Activated effector memory CD4-positive, alpha-beta T cell treated with Interleukin-2 at 50 U/mL for 16 hours (primary cell): Measurements from ENCODE around the gene PTPRN2.
"Not testable (repeated sequence)": the region's sequence is repeated elsewhere in the genome, so short reads cannot be mapped to it uniquely, and the experiment has no call there.

ENCODE experiments used
- DNase-seq: peaks from one replicate; pipeline ENCODE4 v3.0.0-alpha.2; 2020

PTPRN2 gene

GRCh38 chr7:158458096-158458495, 129.5 kb downstream of the PTPRN2 start:
- no peak for DNase-seq

GRCh38 chr7:158457586-158457985, 130.0 kb downstream of the PTPRN2 start:
- DNase-seq, result not testable (repeated sequence)

GRCh38 chr7:158454631-158455030, 133.0 kb downstream of the PTPRN2 start:
- DNase-seq, result no peak

- no peak for DNase-seq
Observed at GRCh38 chr7:158453663-158454062, 134.0 kb downstream of the PTPRN2 start.

GRCh38 chr7:158452331-158452730, 135.3 kb downstream of the PTPRN2 start:
- no peak for DNase-seq

GRCh38 chr7:158450476-158451124, 137.0 kb downstream of the PTPRN2 start:
- no peak for DNase-seq

GRCh38 chr7:158449942-158450341, 137.7 kb downstream of the PTPRN2 start:
- no peak for DNase-seq

- no peak for DNase-seq
Observed at GRCh38 chr7:158449266-158449665, 138.4 kb downstream of the PTPRN2 start.

GRCh38 chr7:158448430-158449100, 139.1 kb downstream of the PTPRN2 start:
- DNase-seq, result no peak

- no peak for DNase-seq
Observed at GRCh38 chr7:158447506-158448171, 140.0 kb downstream of the PTPRN2 start.

GRCh38 chr7:158447151-158447505, 140.5 kb downstream of the PTPRN2 start:
- no peak for DNase-seq

GRCh38 chr7:158446706-158447105, 140.9 kb downstream of the PTPRN2 start:
- DNase-seq, result no peak

GRCh38 chr7:158446281-158446680, 141.3 kb downstream of the PTPRN2 start:
- no peak for DNase-seq

GRCh38 chr7:158445421-158446175, 142.0 kb downstream of the PTPRN2 start:
- no peak for DNase-seq

GRCh38 chr7:158444501-158445420, 142.9 kb downstream of the PTPRN2 start:
- no peak for DNase-seq

- no peak for DNase-seq
Observed at GRCh38 chr7:158443688-158444483, 143.7 kb downstream of the PTPRN2 start.

GRCh38 chr7:158443014-158443687, 144.5 kb downstream of the PTPRN2 start:
- DNase-seq, result no peak

GRCh38 chr7:158442260-158442659, 145.4 kb downstream of the PTPRN2 start:
- DNase-seq, result no peak

GRCh38 chr7:158439035-158439434, 148.6 kb downstream of the PTPRN2 start:
- no peak for DNase-seq

GRCh38 chr7:158432369-158433341, 155.0 kb downstream of the PTPRN2 start:
- no peak for DNase-seq
